Osteoblast (primary cell): ENCODE data around the gene ING1. TPM values are rescaled to one million over a fixed set of nuclear protein-coding genes. Genes with fewer than 3 reads are reported as not detected.

Source experiments
- DNase-seq: peaks from one replicate; pipeline ENCODE4 v3.0.0; 2011; ENCODE audit warnings: low spot score, mixed read lengths; ENCODE audit not compliant: insufficient read length; ENCODE audit errors: missing footprints
- H2AFZ ChIP-seq: 2 replicates; pipeline ENCODE4 v1.6.0; 2011; ENCODE audit warnings: mild to moderate bottlenecking, low read length
- H3K27ac ChIP-seq: 2 replicates; pipeline ENCODE4 v1.5.1; 2011; ENCODE audit warnings: mild to moderate bottlenecking, low read depth, low read length, moderate library complexity
- H3K27me3 ChIP-seq: 2 replicates; pipeline ENCODE4 v1.6.0; 2012; ENCODE audit warnings: mild to moderate bottlenecking, control low read depth, inconsistent platforms, low read length, moderate library complexity; ENCODE audit not compliant: insufficient read depth
- H3K36me3 ChIP-seq: 2 replicates; pipeline ENCODE4 v1.5.1; 2011; ENCODE audit warnings: mild to moderate bottlenecking, low read length, control low read depth, moderate library complexity; ENCODE audit not compliant: insufficient read depth
- H3K4me1 ChIP-seq: 2 replicates; pipeline ENCODE4 v1.5.1; 2011; ENCODE audit warnings: mild to moderate bottlenecking, low read length, control low read depth, moderate library complexity; ENCODE audit not compliant: insufficient read depth
- H3K4me2 ChIP-seq: 2 replicates; pipeline ENCODE4 v1.6.0; 2011; ENCODE audit warnings: mild to moderate bottlenecking, low read length; ENCODE audit not compliant: insufficient read depth
- H3K4me3 ChIP-seq: fragments of 200-600 bp; sonication (generic); 3 replicates; pipeline ENCODE4 v1.5.1; 2012; ENCODE audit warnings: mild to moderate bottlenecking, low read length, inconsistent platforms; ENCODE audit not compliant: insufficient read depth
- H3K79me2 ChIP-seq: 2 replicates; pipeline ENCODE4 v1.6.0; 2012; ENCODE audit warnings: mild to moderate bottlenecking, low read length, control low read depth, inconsistent platforms; ENCODE audit not compliant: insufficient read depth
- H3K9me3 ChIP-seq: 2 replicates; pipeline ENCODE4 v1.5.1; 2011; ENCODE audit warnings: low read depth, low read length, control low read depth
- H4K20me1 ChIP-seq: 2 replicates; pipeline ENCODE4 v1.6.0; 2012; ENCODE audit warnings: mild to moderate bottlenecking, low read length, control low read depth; ENCODE audit not compliant: insufficient read depth
- CTCF ChIP-seq: IDR thresholded peaks from 2 replicates; pipeline ENCODE4 v1.5.1; 2011; ENCODE audit warnings: mild to moderate bottlenecking, low read depth, low read length, moderate library complexity; ENCODE audit errors: extremely low read depth
- total RNA-seq: library from RNA; depleted of rRNA; stranded (reverse); fragments of >200 nt; gene quantifications from 2 replicates; pipeline ENCODE4 v1.2.3, GENCODE V29; 2012

ING1 gene
- total RNA-seq, 1 donor = 10.5 TPM

- H2AFZ ChIP-seq = no peak overlapping the region
- no peak overlapping the region for H3K4me2 ChIP-seq
- H3K79me2 ChIP-seq = peaks cover under 1% of the 10 kb centered on the region
- H3K9me3 ChIP-seq = no peaks in the 10 kb centered on the region
- no peak for DNase-seq
- no peak overlapping the region for H3K4me3 ChIP-seq
- no peaks in the 10 kb centered on the region for H3K27me3 ChIP-seq
- H3K36me3 ChIP-seq = no peaks in the 10 kb centered on the region
- no peak overlapping the region for H3K27ac ChIP-seq
- TF ChIP-seq CTCF = no peak
- no peaks in the 10 kb centered on the region for H4K20me1 ChIP-seq
- no peaks in the 10 kb centered on the region for H3K4me1 ChIP-seq
Measured at GRCh38 chr13:110726726-110727125, 13.2 kb downstream of the ING1 start.

GRCh38 chr13:110731072-110731471, 17.6 kb downstream of the ING1 start:
- Histone ChIP-seq H3K36me3 (no peaks in the 10 kb centered on the region), H3K9me3 (no peaks in the 10 kb centered on the region), H3K4me1 (no peaks in the 10 kb centered on the region), H3K4me3 (no peak overlapping the region), H3K27me3 (no peaks in the 10 kb centered on the region), H3K27ac (no peak overlapping the region), H3K79me2 (no peaks in the 10 kb centered on the region), H2AFZ (no peak overlapping the region), H3K4me2 (no peak overlapping the region), H4K20me1 (no peaks in the 10 kb centered on the region)
- DNase-seq = no peak
- TF ChIP-seq CTCF = no peak

- Histone ChIP-seq H2AFZ (no peak overlapping the region), H3K79me2 (no peaks in the 10 kb centered on the region), H3K27me3 (no peaks in the 10 kb centered on the region), H3K36me3 (no peaks in the 10 kb centered on the region), H3K4me3 (no peak overlapping the region), H3K4me2 (no peak overlapping the region), H3K4me1 (no peaks in the 10 kb centered on the region), H3K27ac (no peak overlapping the region), H4K20me1 (no peaks in the 10 kb centered on the region), H3K9me3 (no peaks in the 10 kb centered on the region)
- no peak for DNase-seq
- no peak for TF ChIP-seq CTCF
Measured at GRCh38 chr13:110734561-110734960, 21.1 kb downstream of the ING1 start.

- Histone ChIP-seq H3K9me3 (no peaks in the 10 kb centered on the region), H4K20me1 (no peaks in the 10 kb centered on the region), H3K27ac (no peak overlapping the region), H2AFZ (no peak overlapping the region), H3K4me1 (no peaks in the 10 kb centered on the region), H3K36me3 (no peaks in the 10 kb centered on the region), H3K4me3 (no peak overlapping the region), H3K79me2 (no peaks in the 10 kb centered on the region), H3K27me3 (no peaks in the 10 kb centered on the region), H3K4me2 (no peak overlapping the region)
- TF ChIP-seq CTCF = no peak
- no peak for DNase-seq
Measured at GRCh38 chr13:110737555-110737954, 24.1 kb downstream of the ING1 start.
